GM12873 (cell line): ENCODE data around the gene TCFL5.
A peak's percentile ranks its signal among the peaks of the same experiment; 100 is the strongest.

Experiments
- TF ChIP-seq, protein P1 (sequence below): IDR thresholded peaks from 2 replicates; pipeline ENCODE4 v1.5.1; 2012; ENCODE audit warnings: low read depth, mild to moderate bottlenecking, moderate library complexity, low read length, control low read depth; ENCODE audit not compliant: insufficient read depth; ENCODE audit errors: missing control alignments

TCFL5 gene

DNA sequence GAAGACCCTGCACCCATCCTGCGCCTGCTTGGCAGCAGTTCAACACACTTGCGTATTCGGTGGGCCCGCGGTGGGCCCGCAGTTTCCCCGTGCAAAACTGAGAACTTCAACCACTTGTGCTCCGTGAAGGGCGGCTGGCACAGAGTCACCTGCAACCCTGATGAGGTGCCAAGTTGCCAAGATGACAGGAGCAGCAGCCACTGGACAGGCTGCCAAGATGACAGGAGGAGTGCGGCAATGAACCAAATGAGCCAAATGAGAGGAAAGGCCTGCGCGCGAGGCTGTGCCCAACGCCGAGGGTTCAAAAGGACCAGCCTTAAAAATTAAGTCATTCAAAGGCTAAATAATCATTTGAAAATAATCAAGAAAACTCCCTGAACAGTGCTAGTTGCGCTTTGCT is 44.6 kb upstream of the TCFL5 start:
- TF ChIP-seq, protein P1, sequence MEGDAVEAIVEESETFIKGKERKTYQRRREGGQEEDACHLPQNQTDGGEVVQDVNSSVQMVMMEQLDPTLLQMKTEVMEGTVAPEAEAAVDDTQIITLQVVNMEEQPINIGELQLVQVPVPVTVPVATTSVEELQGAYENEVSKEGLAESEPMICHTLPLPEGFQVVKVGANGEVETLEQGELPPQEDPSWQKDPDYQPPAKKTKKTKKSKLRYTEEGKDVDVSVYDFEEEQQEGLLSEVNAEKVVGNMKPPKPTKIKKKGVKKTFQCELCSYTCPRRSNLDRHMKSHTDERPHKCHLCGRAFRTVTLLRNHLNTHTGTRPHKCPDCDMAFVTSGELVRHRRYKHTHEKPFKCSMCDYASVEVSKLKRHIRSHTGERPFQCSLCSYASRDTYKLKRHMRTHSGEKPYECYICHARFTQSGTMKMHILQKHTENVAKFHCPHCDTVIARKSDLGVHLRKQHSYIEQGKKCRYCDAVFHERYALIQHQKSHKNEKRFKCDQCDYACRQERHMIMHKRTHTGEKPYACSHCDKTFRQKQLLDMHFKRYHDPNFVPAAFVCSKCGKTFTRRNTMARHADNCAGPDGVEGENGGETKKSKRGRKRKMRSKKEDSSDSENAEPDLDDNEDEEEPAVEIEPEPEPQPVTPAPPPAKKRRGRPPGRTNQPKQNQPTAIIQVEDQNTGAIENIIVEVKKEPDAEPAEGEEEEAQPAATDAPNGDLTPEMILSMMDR = no peak

DNA sequence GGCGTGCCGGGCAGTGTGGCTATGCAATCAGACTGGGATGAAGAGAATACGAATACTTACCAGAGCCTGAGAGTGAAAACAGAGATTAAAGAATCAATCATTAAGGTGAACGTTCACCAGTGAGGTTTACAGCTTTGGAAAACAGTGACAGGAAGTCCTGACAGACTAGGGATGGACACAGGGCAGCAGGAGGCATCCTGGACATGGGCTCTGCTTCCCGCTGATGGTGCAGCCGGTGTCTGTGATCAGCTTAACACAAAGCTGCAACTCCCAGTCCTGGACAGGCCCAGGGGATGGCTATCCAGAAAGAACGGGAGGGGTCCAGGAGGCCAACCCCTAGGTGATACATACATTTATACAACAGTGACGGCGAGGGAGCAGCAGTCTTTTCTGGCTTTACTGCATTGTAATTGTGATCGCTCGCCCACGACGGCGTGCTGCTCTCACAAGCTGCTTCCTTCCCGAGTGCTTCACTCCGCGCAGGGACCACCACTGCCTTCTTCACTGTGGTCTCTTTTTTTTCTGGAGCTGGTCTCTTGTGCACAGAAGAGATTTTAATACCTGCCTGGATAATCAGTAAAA is 44.0 kb upstream of the TCFL5 start:
- TF ChIP-seq, protein P1 = no peak

DNA sequence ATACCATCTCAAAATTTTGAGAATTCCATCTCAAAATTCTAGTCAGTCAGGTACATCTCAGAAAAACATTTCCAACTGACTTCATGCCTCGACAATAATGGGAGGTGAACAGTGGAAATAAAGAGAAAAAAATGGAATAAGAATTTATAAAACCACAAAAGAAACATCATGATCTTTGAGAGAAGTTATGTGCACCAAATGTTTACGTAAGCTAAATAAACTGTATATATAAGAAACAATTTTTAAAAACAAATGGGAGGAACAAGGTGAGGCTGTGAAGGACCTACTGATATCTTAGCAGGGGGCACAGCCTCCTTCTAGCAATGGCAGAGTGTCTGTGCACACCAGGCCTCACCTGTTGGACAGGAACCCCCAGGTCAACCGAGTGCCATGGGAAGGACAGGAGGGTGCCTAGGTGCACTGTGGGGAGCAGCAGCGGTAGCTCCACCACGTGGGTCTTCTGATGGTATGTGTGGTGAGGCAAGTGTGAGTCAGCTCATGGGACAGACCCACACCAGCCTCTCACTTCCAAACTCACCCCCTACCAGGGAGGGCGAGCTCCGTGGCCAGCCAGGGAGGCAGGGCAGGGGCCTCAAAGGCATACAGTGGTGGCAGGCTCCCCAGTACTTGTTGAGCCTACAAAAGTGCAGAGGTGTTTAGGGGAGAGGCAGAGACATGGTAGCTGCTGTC is 41.4 kb upstream of the TCFL5 start:
- TF ChIP-seq, protein P1 = no peak

DNA sequence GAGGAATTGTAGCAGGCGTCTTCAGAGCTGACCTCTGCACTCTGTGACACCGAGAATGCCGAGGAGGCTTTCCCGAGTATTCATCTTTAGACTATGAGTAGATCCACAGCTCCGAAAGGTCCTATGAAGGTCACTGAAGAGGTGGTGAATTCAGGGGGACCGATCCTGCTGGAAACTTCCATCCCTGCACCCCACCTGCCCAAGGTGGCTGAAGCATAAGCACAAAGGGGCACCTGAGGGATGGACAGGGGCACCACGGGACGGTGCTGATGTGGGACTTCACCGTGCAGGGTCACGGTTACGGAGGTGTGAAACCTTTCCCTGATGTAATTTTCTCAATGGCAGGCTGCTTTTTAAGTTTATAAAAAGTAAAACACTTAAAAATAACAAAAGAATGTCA is 40.3 kb upstream of the TCFL5 start:
- TF ChIP-seq, protein P1 = no peak

DNA sequence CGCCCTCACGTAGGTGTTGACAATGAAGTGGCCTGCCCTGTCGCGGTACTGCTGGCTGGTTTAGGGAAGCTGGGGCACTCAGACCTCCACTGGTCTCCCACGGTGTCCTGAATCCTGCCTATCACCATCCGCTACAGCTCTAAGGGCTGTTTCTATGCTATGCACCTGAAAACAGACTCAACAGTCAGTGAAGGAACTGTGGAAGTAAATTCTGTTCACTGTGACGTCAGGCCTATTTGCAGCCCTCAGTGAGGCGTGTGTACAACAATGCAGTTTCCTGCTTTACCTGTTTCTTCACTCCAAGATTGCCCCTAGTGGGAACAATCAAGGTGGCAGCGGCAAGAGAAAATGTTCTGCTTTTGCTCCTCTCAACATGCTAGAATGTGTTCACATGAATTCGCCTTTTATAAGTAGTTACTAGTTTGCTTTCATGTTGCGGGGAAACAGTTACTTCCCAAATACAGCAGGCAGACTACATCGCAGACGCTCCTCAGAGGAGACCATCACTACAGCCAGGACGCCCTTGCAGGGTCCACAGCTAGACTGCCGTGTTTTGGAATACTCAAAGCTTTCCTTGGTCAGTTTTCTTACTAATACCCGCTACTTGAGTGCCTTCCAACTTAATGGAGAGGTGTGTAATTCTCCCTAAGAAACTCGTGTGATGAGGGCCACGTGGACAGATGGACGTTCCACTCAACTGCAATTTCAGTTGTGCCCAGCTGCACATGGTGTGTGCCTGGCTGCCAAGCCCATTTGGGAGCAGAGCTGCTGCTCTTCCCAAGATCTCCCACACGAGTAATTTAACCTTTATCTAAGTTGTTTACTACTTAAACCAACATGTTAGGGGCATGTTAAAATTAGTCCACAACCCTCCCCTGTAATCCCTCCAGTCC is 39.3 kb upstream of the TCFL5 start:
- TF ChIP-seq, protein P1 = peak; percentile 39

DNA sequence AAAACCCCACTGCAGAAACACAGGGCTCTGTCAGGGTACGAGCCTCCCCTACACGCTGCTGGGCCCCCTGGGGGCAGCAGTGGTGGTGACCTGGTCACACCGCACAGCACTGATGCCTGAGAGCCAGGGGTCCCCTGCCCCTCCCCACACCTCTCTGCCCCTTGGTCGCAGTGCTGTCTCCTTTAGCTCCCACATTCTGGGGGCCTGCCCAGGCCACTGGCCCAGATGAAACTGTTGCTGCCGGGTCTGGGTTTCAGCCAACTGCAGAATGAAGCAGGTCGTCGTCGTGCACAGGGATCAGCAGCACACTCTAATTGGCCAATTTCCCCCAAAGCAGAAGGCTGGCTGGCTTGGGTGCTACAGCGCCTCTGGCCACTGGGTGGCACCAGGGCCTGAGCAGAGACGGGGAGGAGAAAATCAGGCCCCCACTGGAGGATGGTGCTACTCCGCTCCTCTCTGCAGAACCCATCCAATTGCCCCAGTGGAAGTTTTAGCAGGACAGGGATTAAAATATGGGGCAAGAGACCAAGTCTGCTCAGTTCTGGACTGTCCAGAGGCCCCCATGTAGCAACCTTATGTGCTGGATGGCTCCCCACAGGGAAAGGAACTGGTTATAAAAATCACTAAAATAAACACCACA is 38.5 kb upstream of the TCFL5 start:
- TF ChIP-seq, protein P1 = peak; percentile 97
